WTC11 (cell line): Measurements from ENCODE around the gene SCAF11.
"Not testable (repeated sequence)": the region's sequence is repeated elsewhere in the genome, so short reads cannot be mapped to it uniquely, and the experiment has no call there.

ENCODE experiments used
- ATF2 ChIP-seq: sonication (generic); formaldehyde crosslinking; IDR thresholded peaks from 2 replicates; pipeline ENCODE4 v1.8.1; 2022; ENCODE audit warnings: low read depth, missing genetic modification reagents, borderline replicate concordance
- CTCF ChIP-seq: fragments of 200-600 bp; IDR thresholded peaks from 2 replicates; pipeline ENCODE4 v1.8.0; 2022; ENCODE audit warnings: antibody characterized with exemption
- ESRRA ChIP-seq: sonication (generic); formaldehyde crosslinking; IDR thresholded peaks from 2 replicates; pipeline ENCODE4 v1.8.1; 2022; ENCODE audit warnings: mild to moderate bottlenecking, missing genetic modification reagents, borderline replicate concordance
- IRF1 ChIP-seq: sonication (generic); formaldehyde crosslinking; IDR thresholded peaks from 2 replicates; pipeline ENCODE4 v1.8.0; 2023; ENCODE audit warnings: missing genetic modification reagents
- JUN ChIP-seq: sonication (generic); formaldehyde crosslinking; IDR thresholded peaks from 2 replicates; pipeline ENCODE4 v1.8.0; 2023; ENCODE audit warnings: mild to moderate bottlenecking, missing genetic modification reagents
- KAT7 ChIP-seq: sonication (generic); formaldehyde crosslinking; IDR thresholded peaks from 2 replicates; pipeline ENCODE4 v1.8.1; 2023; ENCODE audit warnings: missing genetic modification reagents, mild to moderate bottlenecking, borderline replicate concordance
- MAX ChIP-seq: sonication (generic); formaldehyde crosslinking; IDR thresholded peaks from 2 replicates; pipeline ENCODE4 v1.8.0; 2022; ENCODE audit warnings: mild to moderate bottlenecking, missing genetic modification reagents
- NFE2L1 ChIP-seq: sonication (generic); formaldehyde crosslinking; IDR thresholded peaks from 2 replicates; pipeline ENCODE4 v1.8.1; 2023; ENCODE audit warnings: missing genetic modification reagents
- NR3C1 ChIP-seq: sonication (generic); formaldehyde crosslinking; conservative IDR thresholded peaks from 2 replicates; pipeline ENCODE4 v1.8.1; 2023; ENCODE audit warnings: low read depth, mild to moderate bottlenecking, missing genetic modification reagents
- SP1 ChIP-seq: sonication (generic); formaldehyde crosslinking; conservative IDR thresholded peaks from 2 replicates; pipeline ENCODE4 v1.8.1; 2022; ENCODE audit warnings: missing genetic modification reagents
- STAT6 ChIP-seq: sonication (generic); formaldehyde crosslinking; conservative IDR thresholded peaks from 2 replicates; pipeline ENCODE4 v1.8.1; 2023; ENCODE audit warnings: mild to moderate bottlenecking, low read depth, missing genetic modification reagents, moderate library complexity
- TP53 ChIP-seq: sonication (generic); formaldehyde crosslinking; IDR thresholded peaks from 2 replicates; pipeline ENCODE4 v1.8.1; 2023; ENCODE audit warnings: mild to moderate bottlenecking, missing genetic modification reagents
- USF2 ChIP-seq: sonication (generic); formaldehyde crosslinking; IDR thresholded peaks from 2 replicates; pipeline ENCODE4 v1.8.1; 2023; ENCODE audit warnings: mild to moderate bottlenecking, missing genetic modification reagents, moderate library complexity

- not testable (repeated sequence) for TF ChIP-seq CTCF; KAT7 (CRISPR knock-in tag); IRF1 (CRISPR knock-in tag); USF2 (CRISPR knock-in tag); JUN (CRISPR knock-in tag); NR3C1 (CRISPR knock-in tag); STAT6; TP53; ESRRA; MAX (CRISPR knock-in tag); SP1 (CRISPR knock-in tag); ATF2 (CRISPR knock-in tag); NFE2L1 (CRISPR knock-in tag)
These were observed 27.5 kb upstream of the SCAF11 start for GRCh38 chr12:46017866-46018375.
